ENCODE measurements around the gene ZNF506.

- TF ChIP-seq JUNB (IDR thresholded peaks at IDR 0.05; ENCODE audit: unreplicated experiment) (no peak), EZH2 (IDR thresholded peaks at IDR 0.05; ENCODE audit: low read depth, unreplicated experiment) (no peak)
These were observed 75.9 kb downstream of the ZNF506 start for GRCh38 chr19:19745496-19746285.

Data from GM23338 (cell line).